Measurements from ENCODE around the gene PRX. TPM values are rescaled to one million over a fixed set of nuclear protein-coding genes. Genes with fewer than 3 reads are reported as not detected.

Gene PRX
- total RNA-seq, 1 donor from 2014 or later, result 1.8 TPM

DNA sequence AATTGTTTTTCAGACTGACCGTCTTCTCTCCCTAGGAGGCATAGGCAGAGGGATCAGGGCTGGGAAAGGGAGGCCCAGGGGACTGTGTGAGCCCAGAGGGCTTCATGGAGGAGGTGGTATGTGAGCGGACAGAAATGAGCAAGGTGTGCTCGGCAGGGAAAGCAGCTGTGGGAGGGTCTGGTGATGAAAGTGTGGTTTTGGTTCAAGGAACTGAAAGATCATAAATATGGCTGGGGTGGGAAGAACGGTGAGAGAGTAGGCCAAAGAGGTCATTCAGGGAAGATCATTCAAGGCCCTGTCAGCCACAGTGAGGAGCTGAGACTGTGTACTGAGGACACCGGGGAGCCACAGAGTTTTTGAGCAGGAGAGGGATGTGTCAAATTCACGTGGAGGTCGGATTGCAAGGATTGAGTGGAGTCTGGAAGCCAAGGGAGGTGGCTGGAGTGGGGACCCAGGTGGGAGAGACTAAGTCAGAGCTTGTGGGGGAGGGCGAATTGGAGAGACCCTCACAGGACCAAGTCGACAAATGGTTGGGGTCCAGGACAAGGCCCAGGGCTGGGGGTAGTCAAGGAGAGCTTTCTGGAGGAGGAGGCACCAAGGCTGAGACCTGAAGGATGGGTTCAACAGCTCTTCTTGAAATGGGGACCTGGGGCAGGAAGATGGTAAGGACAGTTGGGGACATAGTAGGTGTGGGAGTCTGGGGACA lies 57.0 kb downstream of the PRX start:
- TF ChIP-seq, protein P1, sequence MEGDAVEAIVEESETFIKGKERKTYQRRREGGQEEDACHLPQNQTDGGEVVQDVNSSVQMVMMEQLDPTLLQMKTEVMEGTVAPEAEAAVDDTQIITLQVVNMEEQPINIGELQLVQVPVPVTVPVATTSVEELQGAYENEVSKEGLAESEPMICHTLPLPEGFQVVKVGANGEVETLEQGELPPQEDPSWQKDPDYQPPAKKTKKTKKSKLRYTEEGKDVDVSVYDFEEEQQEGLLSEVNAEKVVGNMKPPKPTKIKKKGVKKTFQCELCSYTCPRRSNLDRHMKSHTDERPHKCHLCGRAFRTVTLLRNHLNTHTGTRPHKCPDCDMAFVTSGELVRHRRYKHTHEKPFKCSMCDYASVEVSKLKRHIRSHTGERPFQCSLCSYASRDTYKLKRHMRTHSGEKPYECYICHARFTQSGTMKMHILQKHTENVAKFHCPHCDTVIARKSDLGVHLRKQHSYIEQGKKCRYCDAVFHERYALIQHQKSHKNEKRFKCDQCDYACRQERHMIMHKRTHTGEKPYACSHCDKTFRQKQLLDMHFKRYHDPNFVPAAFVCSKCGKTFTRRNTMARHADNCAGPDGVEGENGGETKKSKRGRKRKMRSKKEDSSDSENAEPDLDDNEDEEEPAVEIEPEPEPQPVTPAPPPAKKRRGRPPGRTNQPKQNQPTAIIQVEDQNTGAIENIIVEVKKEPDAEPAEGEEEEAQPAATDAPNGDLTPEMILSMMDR (IDR thresholded peaks at IDR 0.05; ENCODE audit: insufficient read depth, low read length, severe bottlenecking), result no peak
- FAIRE-seq, result no peak
- Histone ChIP-seq H3K27me3 (ENCODE audit: control insufficient read depth, insufficient read depth, low read length) (no peaks in the 10 kb centered on the region), H3K36me3 (ENCODE audit: control insufficient read depth, insufficient read depth, low read length) (peaks cover 4% of the 10 kb centered on the region), H3K4me3 (ENCODE audit: low read depth, low read length) (no peak overlapping the region)
- no peak for DNase-seq (ENCODE audit: low read depth)

DNA sequence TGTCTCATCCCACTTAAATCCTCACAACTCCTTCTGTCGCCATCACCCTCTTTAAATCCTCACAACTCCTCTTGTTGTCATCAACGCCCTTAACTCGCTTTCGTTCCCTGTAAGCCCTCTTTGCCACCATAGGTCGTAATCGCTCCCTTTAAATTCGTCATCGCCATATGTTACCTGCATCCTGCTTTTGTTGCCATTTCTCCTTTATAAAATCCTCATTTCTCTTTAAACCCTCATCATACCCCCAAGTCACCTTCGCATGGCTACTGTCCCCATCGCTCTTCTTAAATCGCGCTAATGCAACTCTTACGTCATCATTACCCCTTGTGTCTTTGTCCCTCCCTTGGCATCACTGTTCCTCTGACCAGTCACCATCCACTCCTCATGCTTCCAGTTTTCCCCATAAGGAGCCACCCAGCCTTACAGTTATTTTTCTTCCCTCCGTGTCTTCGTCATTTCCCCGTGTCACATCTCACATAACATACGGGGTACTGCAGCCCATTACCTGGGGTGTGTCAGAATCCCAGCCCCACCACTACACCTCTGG lies 64.1 kb downstream of the PRX start:
- FAIRE-seq, result no peak
- TF ChIP-seq, protein P1 (IDR thresholded peaks at IDR 0.05; ENCODE audit: insufficient read depth, low read length, severe bottlenecking), result no peak
- no peaks in the 10 kb centered on the region for H3K27me3 ChIP-seq (ENCODE audit: control insufficient read depth, insufficient read depth, low read length)
- no peaks in the 10 kb centered on the region for H3K36me3 ChIP-seq (ENCODE audit: control insufficient read depth, insufficient read depth, low read length)
- peak; percentile 46 for DNase-seq (ENCODE audit: low read depth)
- H3K4me3 ChIP-seq (ENCODE audit: low read depth, low read length), result peak overlapping the region; percentile 71

DNA sequence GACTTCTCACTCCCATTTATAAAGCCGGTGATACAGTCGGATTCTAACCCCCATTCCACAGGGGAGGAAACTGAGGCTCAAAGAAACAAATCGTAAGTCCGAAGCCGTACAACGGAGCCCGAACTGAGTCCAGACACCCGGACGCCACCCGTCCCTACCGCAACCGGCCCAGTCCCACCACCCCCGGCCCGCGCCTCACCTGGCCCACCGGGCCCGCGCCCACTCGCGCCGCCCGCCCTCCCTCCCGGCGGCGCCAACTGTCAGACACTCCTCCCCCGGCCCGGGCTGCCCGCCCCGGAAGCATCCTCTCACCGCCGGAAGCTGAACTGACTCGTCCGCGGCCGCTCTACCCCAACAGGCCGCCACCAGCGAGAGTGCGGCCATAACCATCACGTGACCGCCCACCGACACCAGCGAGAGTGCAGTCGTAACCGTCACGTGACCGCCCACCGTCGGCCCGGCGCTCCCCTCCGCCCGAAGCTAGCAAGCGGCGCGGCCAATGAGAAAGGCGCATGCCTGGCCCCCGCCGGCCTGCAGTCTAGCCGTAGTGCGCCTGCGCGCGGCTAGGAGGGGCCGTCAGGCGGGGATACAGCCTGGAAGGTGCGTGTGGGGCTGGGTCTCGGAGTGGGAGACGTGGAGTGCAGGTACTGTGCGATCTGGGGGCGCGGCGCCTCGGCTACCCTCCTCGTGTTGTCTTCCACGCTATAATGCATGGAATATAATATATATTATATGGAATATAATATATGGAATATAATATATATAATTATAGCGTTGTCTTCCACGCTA lies 64.9 kb downstream of the PRX start, which contains the start of the genes C19orf47 and PLD3:
TSS of gene C19orf47 (minus strand) at position 273 of the 789 bp plus-strand sequence. CDS start 6,540 bp downstream, outside the sequence.
TSS of gene PLD3 (plus strand) at position 571 of the 789 bp plus-strand sequence. CDS start 17,789 bp downstream, outside the sequence.
- FAIRE-seq, result no peak
- peak within 1 kb of the TSS; percentile 71 for H3K4me3 ChIP-seq (ENCODE audit: low read depth, low read length)
- no peaks in the 10 kb centered on the region for H3K36me3 ChIP-seq (ENCODE audit: control insufficient read depth, insufficient read depth, low read length)
- no peaks in the 10 kb centered on the region for H3K27me3 ChIP-seq (ENCODE audit: control insufficient read depth, insufficient read depth, low read length)
- TF ChIP-seq, protein P1 (IDR thresholded peaks at IDR 0.05; ENCODE audit: insufficient read depth, low read length, severe bottlenecking), result no peak
- DNase-seq (ENCODE audit: low read depth), result peak; percentile 95

DNA sequence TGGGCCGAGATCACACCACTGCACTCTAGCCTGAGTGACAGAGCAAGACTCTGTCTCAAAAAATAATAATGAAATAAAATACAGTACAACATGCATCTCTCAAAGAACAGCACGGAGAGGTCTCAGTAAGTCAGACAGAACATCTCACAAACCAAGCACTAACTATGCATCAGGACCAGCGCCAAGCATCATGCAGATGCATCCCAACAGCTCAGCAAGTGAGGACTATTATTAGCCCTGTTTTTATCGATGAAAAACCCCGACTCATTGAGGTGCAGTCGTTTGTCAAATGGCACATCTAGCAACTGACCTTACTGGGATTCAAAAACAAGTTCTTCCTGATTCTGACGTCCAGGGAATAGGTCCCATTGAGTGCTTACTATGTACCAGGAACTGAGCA lies 68.8 kb downstream of the PRX start:
- Histone ChIP-seq H3K36me3 (ENCODE audit: control insufficient read depth, insufficient read depth, low read length) (peaks cover 3% of the 10 kb centered on the region), H3K27me3 (ENCODE audit: control insufficient read depth, insufficient read depth, low read length) (no peaks in the 10 kb centered on the region), H3K4me3 (ENCODE audit: low read depth, low read length) (no peak overlapping the region)
- TF ChIP-seq, protein P1 (IDR thresholded peaks at IDR 0.05; ENCODE audit: insufficient read depth, low read length, severe bottlenecking), result no peak
- no peak for FAIRE-seq
- DNase-seq (ENCODE audit: low read depth), result no peak

Other genes starting within 250 kb of the PRX start
- 5.0 and 7.9 TPM in 2 replicates for gene MAP3K10, start 222.0 kb downstream of the PRX start, total RNA-seq
- not detected in 2 replicates for gene TTC9B, start 195.0 kb downstream of the PRX start, total RNA-seq
- gene CCNP, start 186.7 kb downstream of the PRX start, total RNA-seq, result not detected in 2 replicates
- 54.8 and 57.9 TPM in 2 replicates for gene AKT2, start 128.0 kb downstream of the PRX start, total RNA-seq
- gene C19orf47, start 65.0 kb downstream of the PRX start, total RNA-seq, result 3.7 and 4.7 TPM in 2 replicates
- gene PLD3, start 64.7 kb downstream of the PRX start, total RNA-seq, result 162 and 199 TPM in 2 replicates
- gene HIPK4, start 23.2 kb downstream of the PRX start, total RNA-seq, result 0.26 TPM in 1 of 2 replicates, not detected in the other
- 35.7 and 41.6 TPM in 2 replicates for gene SERTAD1, start 12.6 kb upstream of the PRX start, total RNA-seq
- gene SERTAD3, start 31.0 kb upstream of the PRX start, total RNA-seq, result 23.2 and 33.7 TPM in 2 replicates
- gene BLVRB, start 52.4 kb upstream of the PRX start, total RNA-seq, result 682 and 797 TPM in 2 replicates
- gene SPTBN4, start 53.6 kb upstream of the PRX start, total RNA-seq, result 0.53 and 1.8 TPM in 2 replicates
- 29.2 and 29.4 TPM in 2 replicates for gene SHKBP1, start 163.5 kb upstream of the PRX start, total RNA-seq
- gene LTBP4, start 188.0 kb upstream of the PRX start, total RNA-seq, result 20.7 and 21.6 TPM in 2 replicates